HEK293 (cell line): Measurements from ENCODE around the gene TRIM26.

ENCODE experiments used
- BCL11A ChIP-seq: fragments of 450-650 bp; formaldehyde crosslinking; IDR thresholded peaks from 2 replicates; pipeline ENCODE4 v1.5.1; 2016; ENCODE audit warnings: low read depth, missing biosample characterization, missing genetic modification characterization
- MEIS1 ChIP-seq: sonication (generic); formaldehyde crosslinking; IDR thresholded peaks from 2 replicates; pipeline ENCODE4 v1.8.1; 2022; ENCODE audit warnings: missing genetic modification reagents, mild to moderate bottlenecking, borderline replicate concordance
- SCRT2 ChIP-seq: fragments of 450-650 bp; formaldehyde crosslinking; IDR thresholded peaks from 2 replicates; pipeline ENCODE4 v1.5.1; 2016; ENCODE audit warnings: missing biosample characterization, missing genetic modification characterization
- SP3 ChIP-seq: fragments of 450-650 bp; formaldehyde crosslinking; IDR thresholded peaks from 2 replicates; pipeline ENCODE4 v1.5.1; 2016; ENCODE audit warnings: missing biosample characterization, missing genetic modification characterization
- YY1 ChIP-seq: fragments of 450-650 bp; formaldehyde crosslinking; IDR thresholded peaks from 2 replicates; pipeline ENCODE4 v1.5.1; 2018; ENCODE audit warnings: missing biosample characterization, missing genetic modification characterization
- ZBTB1 ChIP-seq: fragments of 450-650 bp; formaldehyde crosslinking; IDR thresholded peaks from 2 replicates; pipeline ENCODE4 v1.5.1; 2016; ENCODE audit warnings: missing biosample characterization, missing genetic modification characterization
- ZNF184 ChIP-seq: fragments of 450-650 bp; IDR thresholded peaks from 2 replicates; pipeline ENCODE4 v1.5.1; 2018; ENCODE audit warnings: missing biosample characterization, mild to moderate bottlenecking, missing genetic modification characterization
- ZNF19 ChIP-seq: fragments of 450-650 bp; formaldehyde crosslinking; IDR thresholded peaks from 2 replicates; pipeline ENCODE4; 2016; ENCODE audit warnings: missing biosample characterization, missing genetic modification characterization, low read depth
- ZNF292 ChIP-seq: fragments of 450-650 bp; formaldehyde crosslinking; IDR thresholded peaks from 2 replicates; pipeline ENCODE4 v1.5.1; 2016; ENCODE audit warnings: low read depth, missing biosample characterization, missing genetic modification characterization, borderline replicate concordance
- ZNF324 ChIP-seq: fragments of 450-650 bp; formaldehyde crosslinking; IDR thresholded peaks from 2 replicates; pipeline ENCODE4 v1.5.1; 2016; ENCODE audit warnings: missing biosample characterization, missing genetic modification characterization
- ZNF341 ChIP-seq: fragments of 450-650 bp; formaldehyde crosslinking; IDR thresholded peaks from 2 replicates; pipeline ENCODE4; 2016; ENCODE audit warnings: low read depth, missing biosample characterization, missing genetic modification characterization
- ZNF366 ChIP-seq: fragments of 450-650 bp; formaldehyde crosslinking; conservative IDR thresholded peaks from 2 replicates; pipeline ENCODE4 v1.5.1; 2016; ENCODE audit warnings: missing biosample characterization, missing genetic modification characterization
- ZNF423 ChIP-seq: fragments of 450-650 bp; formaldehyde crosslinking; IDR thresholded peaks from 2 replicates; pipeline ENCODE4 v1.5.1; 2016; ENCODE audit warnings: missing biosample characterization, missing genetic modification characterization
- ZNF514 ChIP-seq: fragments of 450-650 bp; formaldehyde crosslinking; IDR thresholded peaks from 2 replicates; pipeline ENCODE4 v1.5.1; 2016; ENCODE audit warnings: missing biosample characterization, missing genetic modification characterization
- ZNF518A ChIP-seq: fragments of 450-650 bp; formaldehyde crosslinking; conservative IDR thresholded peaks from 2 replicates; pipeline ENCODE4 v1.5.1; 2016; ENCODE audit warnings: low read depth, missing biosample characterization, missing genetic modification characterization
- ZNF529 ChIP-seq: fragments of 450-650 bp; formaldehyde crosslinking; IDR thresholded peaks from 2 replicates; pipeline ENCODE4 v1.5.1; 2017; ENCODE audit warnings: missing genetic modification characterization, missing biosample characterization; ENCODE audit not compliant: insufficient replicate concordance
- ZNF585B ChIP-seq: fragments of 450-650 bp; formaldehyde crosslinking; IDR thresholded peaks from 2 replicates; pipeline ENCODE4 v1.5.1; 2016; ENCODE audit warnings: missing biosample characterization, missing genetic modification characterization
- ZNF596 ChIP-seq: fragments of 450-650 bp; IDR thresholded peaks from 2 replicates; pipeline ENCODE4 v1.5.0; 2018; ENCODE audit warnings: missing biosample characterization, mild to moderate bottlenecking, missing genetic modification characterization, moderate library complexity
- ZNF645 ChIP-seq: fragments of 450-650 bp; formaldehyde crosslinking; IDR thresholded peaks from 2 replicates; pipeline ENCODE4; 2016; ENCODE audit warnings: missing biosample characterization, missing genetic modification characterization
- ZNF664 ChIP-seq: fragments of 450-650 bp; formaldehyde crosslinking; IDR thresholded peaks from 2 replicates; pipeline ENCODE4 v1.5.1; 2016; ENCODE audit warnings: missing biosample characterization, missing genetic modification characterization
- ZNF785 ChIP-seq: fragments of 450-650 bp; formaldehyde crosslinking; IDR thresholded peaks from 2 replicates; pipeline ENCODE4 v1.5.1; 2016; ENCODE audit warnings: missing biosample characterization, missing genetic modification characterization
- ZNF792 ChIP-seq: fragments of 450-650 bp; formaldehyde crosslinking; IDR thresholded peaks from 2 replicates; pipeline ENCODE4 v1.5.1; 2016; ENCODE audit warnings: missing biosample characterization, missing genetic modification characterization
- ZSCAN30 ChIP-seq: fragments of 450-650 bp; IDR thresholded peaks from 2 replicates; pipeline ENCODE4 v1.5.1; 2018; ENCODE audit warnings: missing biosample characterization, mild to moderate bottlenecking, missing genetic modification characterization, moderate library complexity
- TF ChIP-seq, protein P1 (sequence below): fragments of 450-650 bp; formaldehyde crosslinking; IDR thresholded peaks from 2 replicates; pipeline ENCODE4 v1.5.1; 2016; ENCODE audit warnings: missing biosample characterization, missing genetic modification characterization
- TF ChIP-seq, protein P2 (sequence below): fragments of 450-650 bp; formaldehyde crosslinking; IDR thresholded peaks from 2 replicates; pipeline ENCODE4 v1.5.1; 2016; ENCODE audit warnings: missing biosample characterization, missing genetic modification characterization
- TF ChIP-seq, protein P3 (sequence below): fragments of 450-650 bp; formaldehyde crosslinking; IDR thresholded peaks from 2 replicates; pipeline ENCODE4 v1.5.1; 2017; ENCODE audit warnings: missing biosample characterization, missing genetic modification characterization

TRIM26 gene

GRCh38 chr6:30154709-30155519 is 58.3 kb downstream of the TRIM26 start (continued):
- TF ChIP-seq, protein P1, sequence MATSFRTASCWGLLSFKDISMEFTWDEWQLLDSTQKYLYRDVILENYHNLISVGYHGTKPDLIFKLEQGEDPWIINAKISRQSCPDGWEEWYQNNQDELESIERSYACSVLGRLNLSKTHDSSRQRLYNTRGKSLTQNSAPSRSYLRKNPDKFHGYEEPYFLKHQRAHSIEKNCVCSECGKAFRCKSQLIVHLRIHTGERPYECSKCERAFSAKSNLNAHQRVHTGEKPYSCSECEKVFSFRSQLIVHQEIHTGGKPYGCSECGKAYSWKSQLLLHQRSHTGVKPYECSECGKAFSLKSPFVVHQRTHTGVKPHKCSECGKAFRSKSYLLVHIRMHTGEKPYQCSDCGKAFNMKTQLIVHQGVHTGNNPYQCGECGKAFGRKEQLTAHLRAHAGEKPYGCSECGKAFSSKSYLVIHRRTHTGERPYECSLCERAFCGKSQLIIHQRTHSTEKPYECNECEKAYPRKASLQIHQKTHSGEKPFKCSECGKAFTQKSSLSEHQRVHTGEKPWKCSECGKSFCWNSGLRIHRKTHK: no peak
- TF ChIP-seq BCL11A (0 out of 2 replicates have a peak, but pooled peaks have one; percentile 41), ZNF664 (tag by site-specific recombination) (no peak), MEIS1 (no peak), ZNF184 (no peak; the same call in 1 of the 2 replicates), YY1 (tag by site-specific recombination) (no peak), ZNF529 (no peak), ZNF514 (tag by site-specific recombination) (no peak), ZNF423 (tag by site-specific recombination) (peak; percentile 94), SP3 (no peak), ZNF19 (tag by site-specific recombination) (no peak), ZNF785 (tag by site-specific recombination) (no peak), ZNF324 (tag by site-specific recombination) (0 out of 2 replicates have a peak, but pooled peaks have one; percentile 29), ZNF518A (tag by site-specific recombination) (peak; percentile 63), ZBTB1 (no peak), ZNF366 (peak; percentile 84), ZNF792 (tag by site-specific recombination) (no peak), ZNF585B (tag by site-specific recombination) (no peak), ZNF596 (tag by site-specific recombination) (peak; percentile 14; the same call in 1 of the 2 replicates), SCRT2 (tag by site-specific recombination) (no peak), ZNF341 (tag by site-specific recombination) (peak; percentile 63), ZNF292 (tag by site-specific recombination) (no peak), ZSCAN30 (tag by site-specific recombination) (peak; percentile 75; the same call in 1 of the 2 replicates), ZNF645 (tag by site-specific recombination) (no peak)
- TF ChIP-seq, protein P2, sequence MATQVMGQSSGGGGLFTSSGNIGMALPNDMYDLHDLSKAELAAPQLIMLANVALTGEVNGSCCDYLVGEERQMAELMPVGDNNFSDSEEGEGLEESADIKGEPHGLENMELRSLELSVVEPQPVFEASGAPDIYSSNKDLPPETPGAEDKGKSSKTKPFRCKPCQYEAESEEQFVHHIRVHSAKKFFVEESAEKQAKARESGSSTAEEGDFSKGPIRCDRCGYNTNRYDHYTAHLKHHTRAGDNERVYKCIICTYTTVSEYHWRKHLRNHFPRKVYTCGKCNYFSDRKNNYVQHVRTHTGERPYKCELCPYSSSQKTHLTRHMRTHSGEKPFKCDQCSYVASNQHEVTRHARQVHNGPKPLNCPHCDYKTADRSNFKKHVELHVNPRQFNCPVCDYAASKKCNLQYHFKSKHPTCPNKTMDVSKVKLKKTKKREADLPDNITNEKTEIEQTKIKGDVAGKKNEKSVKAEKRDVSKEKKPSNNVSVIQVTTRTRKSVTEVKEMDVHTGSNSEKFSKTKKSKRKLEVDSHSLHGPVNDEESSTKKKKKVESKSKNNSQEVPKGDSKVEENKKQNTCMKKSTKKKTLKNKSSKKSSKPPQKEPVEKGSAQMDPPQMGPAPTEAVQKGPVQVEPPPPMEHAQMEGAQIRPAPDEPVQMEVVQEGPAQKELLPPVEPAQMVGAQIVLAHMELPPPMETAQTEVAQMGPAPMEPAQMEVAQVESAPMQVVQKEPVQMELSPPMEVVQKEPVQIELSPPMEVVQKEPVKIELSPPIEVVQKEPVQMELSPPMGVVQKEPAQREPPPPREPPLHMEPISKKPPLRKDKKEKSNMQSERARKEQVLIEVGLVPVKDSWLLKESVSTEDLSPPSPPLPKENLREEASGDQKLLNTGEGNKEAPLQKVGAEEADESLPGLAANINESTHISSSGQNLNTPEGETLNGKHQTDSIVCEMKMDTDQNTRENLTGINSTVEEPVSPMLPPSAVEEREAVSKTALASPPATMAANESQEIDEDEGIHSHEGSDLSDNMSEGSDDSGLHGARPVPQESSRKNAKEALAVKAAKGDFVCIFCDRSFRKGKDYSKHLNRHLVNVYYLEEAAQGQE (tag by site-specific recombination): peak; percentile 12; the same call in 1 of the 2 replicates
- TF ChIP-seq, protein P3, sequence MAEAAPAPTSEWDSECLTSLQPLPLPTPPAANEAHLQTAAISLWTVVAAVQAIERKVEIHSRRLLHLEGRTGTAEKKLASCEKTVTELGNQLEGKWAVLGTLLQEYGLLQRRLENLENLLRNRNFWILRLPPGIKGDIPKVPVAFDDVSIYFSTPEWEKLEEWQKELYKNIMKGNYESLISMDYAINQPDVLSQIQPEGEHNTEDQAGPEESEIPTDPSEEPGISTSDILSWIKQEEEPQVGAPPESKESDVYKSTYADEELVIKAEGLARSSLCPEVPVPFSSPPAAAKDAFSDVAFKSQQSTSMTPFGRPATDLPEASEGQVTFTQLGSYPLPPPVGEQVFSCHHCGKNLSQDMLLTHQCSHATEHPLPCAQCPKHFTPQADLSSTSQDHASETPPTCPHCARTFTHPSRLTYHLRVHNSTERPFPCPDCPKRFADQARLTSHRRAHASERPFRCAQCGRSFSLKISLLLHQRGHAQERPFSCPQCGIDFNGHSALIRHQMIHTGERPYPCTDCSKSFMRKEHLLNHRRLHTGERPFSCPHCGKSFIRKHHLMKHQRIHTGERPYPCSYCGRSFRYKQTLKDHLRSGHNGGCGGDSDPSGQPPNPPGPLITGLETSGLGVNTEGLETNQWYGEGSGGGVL (tag by site-specific recombination): peak; percentile 78
